CD4-positive, CD25-positive, alpha-beta regulatory T cell (primary cell): ENCODE results near the gene FFAR4. TPM values are rescaled to one million over a fixed set of nuclear protein-coding genes. Genes with fewer than 3 reads are reported as not detected.

Experiments used
- polyA plus RNA-seq, 4 donors: library from polyadenylated mRNA; unstranded; fragments of 300-500 nt; fragmentation: Illumina TruSeq; gene quantifications; one replicate each; pipeline ENCODE4 v1.2.3, GENCODE V29; 2021
- total RNA-seq: library from RNA; stranded (reverse); gene quantifications from one replicate; pipeline ENCODE4 v1.2.3, GENCODE V29; 2022

Gene FFAR4
- total and polyA plus RNA-seq, 5 donors from 2014 or later, result not detected

Other genes with a start within 250 kb of the FFAR4 start
- 1.0 TPM for gene MYOF, start 84.3 kb upstream of the FFAR4 start, total RNA-seq
- gene MYOF, start 84.3 kb upstream of the FFAR4 start, polyA plus RNA-seq, result under 1 TPM; 0.23 to 0.56 (median 0.39) TPM
- gene CEP55, start 70.1 kb upstream of the FFAR4 start, total RNA-seq, result 4.6 TPM
- gene CEP55, start 70.1 kb upstream of the FFAR4 start, polyA plus RNA-seq, result 1 to 10 TPM; 3.1 to 5.0 (median 4.5) TPM
- gene RBP4, start 34.6 kb downstream of the FFAR4 start, total RNA-seq, result not detected
- gene RBP4, start 34.6 kb downstream of the FFAR4 start, polyA plus RNA-seq, result not detected
- not detected for gene PDE6C, start 45.9 kb downstream of the FFAR4 start, total RNA-seq
- not detected for gene PDE6C, start 45.9 kb downstream of the FFAR4 start, polyA plus RNA-seq
- gene FRA10AC1, start 135.9 kb downstream of the FFAR4 start, total RNA-seq, result 16.5 TPM
- gene FRA10AC1, start 135.9 kb downstream of the FFAR4 start, polyA plus RNA-seq, result 1 to 10 TPM; 5.1 to 7.5 (median 5.7) TPM
- gene LGI1, start 191.3 kb downstream of the FFAR4 start, total RNA-seq, result not detected
- gene LGI1, start 191.3 kb downstream of the FFAR4 start, polyA plus RNA-seq, result not detected